HG02623 (cell line): Measurements from ENCODE around the gene LAMP5.

Experiments used
- ATAC-seq: cut with Tn5 transposase; IDR thresholded peaks from one replicate; pipeline ENCODE4 v1.9.1; 2021; ENCODE audit warnings: moderate library complexity; ENCODE audit not compliant: unreplicated experiment

LAMP5 gene

DNA sequence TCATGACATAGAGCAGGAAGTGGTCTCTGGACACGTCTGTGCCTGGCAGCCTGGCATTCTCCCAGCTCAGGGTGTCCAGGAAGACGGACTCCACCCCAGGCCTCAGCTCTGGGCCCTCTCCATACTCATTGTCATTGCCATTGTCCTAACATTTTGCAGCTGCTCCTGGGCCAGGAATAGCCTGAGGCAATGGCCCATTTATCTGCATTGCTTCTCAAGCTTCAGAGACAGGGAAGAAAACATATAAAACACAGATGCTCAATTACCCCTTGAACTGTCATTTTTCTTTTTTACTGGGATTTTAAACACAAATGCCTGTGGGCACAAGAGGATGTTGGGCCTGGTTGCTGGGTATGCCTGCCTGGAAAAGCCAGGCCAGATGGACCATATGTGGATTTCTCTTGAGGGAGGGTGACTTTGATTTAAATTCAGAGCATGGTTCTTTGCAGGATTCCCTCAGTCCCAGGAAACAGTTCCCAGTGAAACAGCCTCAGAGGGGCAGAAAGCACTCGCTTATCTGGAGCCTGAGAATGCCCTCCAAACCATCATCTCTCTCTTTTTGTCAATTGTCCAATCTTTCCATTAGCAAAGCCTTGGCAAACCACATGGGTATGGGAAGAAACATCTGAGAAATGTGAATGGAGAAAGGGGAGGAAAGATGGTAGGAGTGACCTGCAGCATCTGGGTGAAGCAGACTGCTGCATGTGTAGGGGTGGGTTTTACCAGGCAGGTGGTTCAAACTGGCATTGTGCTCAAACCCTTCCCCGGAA, 17.9 kb downstream of the LAMP5 start:
- ATAC-seq, result no peak

DNA sequence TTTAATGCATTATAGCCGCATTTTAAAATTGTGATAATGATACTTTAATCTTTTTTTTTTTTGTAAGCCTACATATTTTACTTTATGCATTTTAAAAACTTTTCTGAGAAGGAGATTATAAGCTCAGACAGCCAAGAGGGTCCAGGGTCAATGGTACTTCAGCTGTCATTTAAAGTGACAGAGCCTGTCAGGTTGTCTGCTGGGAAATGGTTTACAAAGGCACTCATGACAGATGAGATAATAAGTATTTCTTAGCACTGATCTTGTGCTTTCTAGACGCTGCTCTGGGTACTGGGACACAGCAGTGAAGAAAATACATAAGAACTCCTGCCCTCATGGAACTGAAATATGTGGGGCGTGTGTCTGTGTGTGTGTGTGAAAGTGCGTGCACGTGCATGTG, 19.6 kb downstream of the LAMP5 start:
- no peak for ATAC-seq

DNA sequence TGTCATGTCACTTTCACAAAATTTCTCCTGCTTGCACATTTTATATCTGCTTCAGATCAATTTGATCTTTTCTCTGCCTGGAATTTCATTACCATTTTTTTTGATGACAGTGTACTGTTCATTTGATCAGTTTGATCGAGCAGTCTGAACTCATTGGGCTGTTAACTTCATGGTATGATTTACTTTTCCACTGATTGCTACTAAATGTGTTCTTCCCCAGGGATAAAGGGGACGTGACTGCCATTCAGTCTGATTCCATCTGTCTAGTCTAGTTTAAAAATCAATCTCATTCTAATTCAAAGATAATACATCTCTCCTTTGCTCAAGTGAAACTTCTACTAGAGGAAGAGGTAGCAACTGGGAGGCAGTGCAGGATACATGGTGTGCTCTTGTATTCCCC, 21.1 kb downstream of the LAMP5 start:
- no peak for ATAC-seq

GRCh38 chr20:9543214-9543613, 28.8 kb downstream of the LAMP5 start:
- no peak for ATAC-seq

GRCh38 chr20:9550283-9550682, 35.9 kb downstream of the LAMP5 start:
- no peak for ATAC-seq

DNA sequence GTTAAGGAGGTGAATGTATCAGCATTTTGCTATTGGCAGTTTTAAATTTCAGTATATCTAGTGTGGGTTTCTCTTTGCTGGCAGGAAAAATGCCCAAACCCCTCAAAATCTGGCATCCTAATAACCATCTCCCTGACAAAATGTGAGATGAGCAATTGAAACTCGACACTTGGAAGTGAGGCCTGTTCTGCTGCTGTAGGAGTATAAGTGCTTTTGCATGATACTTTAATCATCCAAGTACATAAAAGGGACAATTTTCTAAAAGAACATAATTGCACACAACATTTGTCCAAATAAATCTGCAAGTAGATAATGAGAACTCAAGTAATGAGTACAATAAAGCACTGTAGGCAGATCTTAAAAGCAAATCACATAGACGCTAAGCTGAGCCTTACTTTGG, 36.5 kb downstream of the LAMP5 start:
- no peak for ATAC-seq

- ATAC-seq, result no peak
Measured at GRCh38 chr20:9551808-9552550, 37.6 kb downstream of the LAMP5 start.

DNA sequence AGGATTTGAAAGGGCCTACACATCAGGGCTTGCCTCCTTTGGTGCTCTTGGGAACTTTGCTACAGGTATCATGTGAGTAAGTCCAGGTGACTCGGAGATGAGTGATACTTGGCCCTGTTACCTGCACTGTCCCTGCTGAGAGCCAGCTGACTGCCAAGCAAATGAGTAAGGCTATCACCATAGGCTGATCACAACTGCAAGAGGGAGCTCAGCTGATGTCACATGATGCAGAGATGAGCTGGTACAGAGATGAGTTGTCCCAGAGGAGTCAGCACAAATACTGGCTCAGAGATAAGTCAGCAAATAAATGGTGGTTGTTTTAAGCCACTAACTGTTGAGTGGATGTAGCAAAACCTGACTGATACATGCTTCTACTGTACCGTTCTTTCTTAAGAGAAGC, 41.4 kb downstream of the LAMP5 start:
- no peak for ATAC-seq

- ATAC-seq, result no peak
Measured at GRCh38 chr20:9557411-9557810, 43.0 kb downstream of the LAMP5 start.

- no peak for ATAC-seq
Measured at GRCh38 chr20:9565910-9566550, 51.6 kb downstream of the LAMP5 start.

DNA sequence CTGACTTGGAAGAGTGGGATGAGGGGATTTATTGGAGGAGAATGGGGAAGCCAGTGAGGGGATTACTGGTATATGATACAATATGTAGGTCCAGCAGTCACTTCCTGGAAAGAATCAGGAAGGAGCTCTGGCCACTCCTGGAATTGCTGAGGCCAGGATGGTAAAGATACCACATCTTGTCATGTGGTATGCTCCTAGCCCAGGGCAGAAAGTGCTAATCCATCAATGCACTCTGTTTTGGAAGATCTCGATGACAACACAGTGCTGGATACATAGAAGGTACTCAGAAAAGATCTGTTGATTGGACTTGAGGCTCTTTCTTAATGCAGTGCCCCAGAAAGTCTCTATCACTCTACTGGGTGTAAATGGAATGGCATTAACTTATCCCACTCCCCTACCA, 52.6 kb downstream of the LAMP5 start:
- ATAC-seq, result no peak

- no peak for ATAC-seq
Measured at GRCh38 chr20:9570612-9571011, 56.2 kb downstream of the LAMP5 start.

DNA sequence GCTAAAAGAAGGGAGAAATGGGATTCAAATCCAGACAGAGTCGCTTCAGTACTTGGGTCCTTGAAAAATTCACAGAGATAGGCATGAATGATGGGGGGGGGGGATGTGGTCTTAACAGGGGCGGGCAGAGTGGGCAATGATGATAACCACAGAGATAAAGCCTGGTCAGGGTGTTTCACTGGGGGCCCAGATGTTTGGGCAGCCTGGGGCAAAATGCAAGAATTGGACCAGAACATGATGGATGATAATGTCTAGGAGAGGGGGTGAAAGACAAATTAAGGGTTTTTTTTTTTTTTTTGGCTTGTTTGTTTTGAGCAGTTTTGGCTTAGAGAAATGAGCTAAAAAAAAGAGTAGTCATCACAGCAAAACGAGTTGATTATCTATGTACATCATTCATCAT, 57.4 kb downstream of the LAMP5 start:
- no peak for ATAC-seq

DNA sequence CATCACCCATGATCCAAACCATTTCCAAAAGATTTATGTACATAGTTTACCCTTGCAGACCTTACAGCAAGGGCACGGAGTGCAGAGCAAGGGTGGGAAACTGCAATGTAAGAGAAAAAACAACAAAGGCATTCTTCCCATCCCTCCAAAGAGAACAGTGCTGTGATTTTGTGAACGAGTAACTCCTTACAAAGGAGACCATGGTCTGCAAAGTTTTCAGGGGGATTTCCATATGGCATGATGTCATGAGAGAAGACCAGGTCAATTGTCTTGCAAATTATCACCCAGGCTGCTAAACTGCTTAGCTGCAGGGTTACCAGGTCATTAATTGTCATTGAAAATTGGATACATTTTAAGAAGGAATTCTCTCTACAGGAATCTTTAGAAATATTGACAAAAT, 58.3 kb downstream of the LAMP5 start:
- ATAC-seq, result no peak

DNA sequence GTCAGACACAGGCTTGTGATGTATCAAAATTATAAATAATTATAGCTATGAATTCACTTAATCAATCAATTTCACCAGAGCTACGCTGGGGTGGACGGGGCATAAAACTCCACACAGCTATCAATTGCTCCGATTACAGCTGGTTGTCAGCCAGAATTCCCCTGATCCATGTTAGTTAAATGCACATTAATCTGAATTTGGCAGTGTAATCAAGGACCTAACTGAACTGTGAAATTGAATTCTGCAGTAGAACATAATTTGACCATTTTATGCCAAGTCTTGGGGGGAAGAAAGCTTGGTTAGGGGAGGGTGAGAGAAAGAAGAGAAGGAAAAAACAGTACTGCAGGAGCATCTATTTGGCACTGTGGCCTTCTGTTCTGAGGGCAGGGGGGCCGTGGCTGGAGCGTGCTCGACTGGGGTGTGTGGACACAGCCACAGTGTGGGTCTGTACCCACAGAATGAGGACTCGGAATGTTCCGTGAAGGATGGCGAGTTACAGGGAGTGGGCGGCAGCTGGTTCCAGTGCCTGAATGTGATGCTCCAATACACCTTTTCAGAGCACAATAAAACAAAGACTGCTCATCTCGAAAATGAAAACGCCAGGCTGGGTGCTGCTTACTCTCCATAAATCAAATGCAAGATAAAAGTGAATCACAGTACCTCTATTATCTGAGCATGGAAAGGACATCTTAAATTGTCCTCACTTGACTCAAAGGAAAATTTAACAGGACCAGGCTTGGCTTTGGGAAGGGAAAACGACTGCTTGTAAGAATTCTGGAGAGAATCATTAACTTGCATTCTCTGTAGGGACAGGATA, 59.2 kb downstream of the LAMP5 start:
- ATAC-seq, result no peak

- no peak for ATAC-seq
Measured at GRCh38 chr20:9574181-9574580, 59.8 kb downstream of the LAMP5 start.

DNA sequence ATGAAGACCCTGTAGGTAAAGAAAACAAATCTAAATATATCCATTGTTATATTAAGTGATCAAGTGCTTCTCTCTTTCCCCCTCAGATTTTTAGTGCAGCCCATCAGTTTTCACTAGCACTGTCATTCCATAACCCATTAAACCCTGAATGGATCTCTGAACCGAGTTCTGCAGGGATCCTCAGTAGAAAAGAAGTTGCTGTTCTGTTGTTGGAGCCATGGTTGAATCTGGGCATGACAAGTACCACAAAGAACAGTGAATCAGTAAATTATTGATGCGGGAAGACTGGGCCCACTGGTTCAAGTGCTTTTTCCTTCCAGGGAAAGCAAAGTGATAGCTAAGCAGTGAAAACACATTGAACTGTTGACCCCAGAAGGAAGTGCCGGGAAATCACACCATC, 60.4 kb downstream of the LAMP5 start:
- ATAC-seq, result no peak

GRCh38 chr20:9575836-9576235, 61.4 kb downstream of the LAMP5 start:
- ATAC-seq, result no peak

DNA sequence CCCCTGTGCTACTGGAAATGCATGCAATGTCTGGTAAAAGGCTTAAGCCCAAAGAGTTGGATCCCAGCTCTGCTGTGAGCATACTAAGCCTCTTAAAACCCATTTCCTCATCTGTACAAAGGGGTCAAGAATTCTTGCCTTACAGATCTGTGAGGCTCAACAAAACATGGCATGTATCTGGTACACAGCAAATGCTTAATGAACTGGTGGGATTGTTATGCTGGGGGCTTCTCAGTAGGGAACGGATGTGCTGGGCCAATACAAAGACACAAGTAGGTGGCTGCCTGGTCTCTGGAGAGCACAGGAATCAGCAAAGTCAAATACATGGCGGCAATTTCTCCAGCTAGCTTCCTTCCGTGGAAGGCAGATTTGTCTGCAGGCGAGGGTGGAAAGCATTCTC, 62.3 kb downstream of the LAMP5 start:
- ATAC-seq, result no peak

- ATAC-seq, result no peak
Measured at GRCh38 chr20:9577397-9577796, 63.0 kb downstream of the LAMP5 start.

DNA sequence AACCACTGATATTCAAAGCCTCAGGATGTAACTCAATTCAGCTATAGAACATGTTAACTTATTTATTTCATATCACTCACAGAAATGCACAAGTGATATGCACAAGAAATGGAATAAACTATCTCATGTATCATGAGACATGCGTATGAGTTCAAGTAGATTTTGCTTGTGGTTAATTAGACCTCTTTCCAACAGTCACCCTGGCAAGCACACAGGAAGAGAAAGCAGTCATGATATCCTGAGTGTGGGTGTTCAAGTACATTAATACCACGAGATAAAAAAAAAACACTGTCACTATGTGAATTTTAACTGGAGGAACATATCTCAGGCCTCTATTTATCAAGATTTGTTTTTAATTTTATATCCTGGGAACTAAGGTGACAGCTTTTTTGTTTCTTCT, 64.2 kb downstream of the LAMP5 start:
- ATAC-seq, result no peak
